NCI-H2107 treated with DMSO at 0.1 percent for 48 hours (cell line): Measurements from ENCODE around the gene KY.
"Not testable (repeated sequence)": the region's sequence is repeated elsewhere in the genome, so short reads cannot be mapped to it uniquely, and the experiment has no call there.

Experiments
- DNase-seq: peaks from one replicate; lab custom pipeline; 2025; ENCODE audit not compliant: unreplicated experiment; lab: John Stamatoyannopoulos, UW

Gene KY

DNA sequence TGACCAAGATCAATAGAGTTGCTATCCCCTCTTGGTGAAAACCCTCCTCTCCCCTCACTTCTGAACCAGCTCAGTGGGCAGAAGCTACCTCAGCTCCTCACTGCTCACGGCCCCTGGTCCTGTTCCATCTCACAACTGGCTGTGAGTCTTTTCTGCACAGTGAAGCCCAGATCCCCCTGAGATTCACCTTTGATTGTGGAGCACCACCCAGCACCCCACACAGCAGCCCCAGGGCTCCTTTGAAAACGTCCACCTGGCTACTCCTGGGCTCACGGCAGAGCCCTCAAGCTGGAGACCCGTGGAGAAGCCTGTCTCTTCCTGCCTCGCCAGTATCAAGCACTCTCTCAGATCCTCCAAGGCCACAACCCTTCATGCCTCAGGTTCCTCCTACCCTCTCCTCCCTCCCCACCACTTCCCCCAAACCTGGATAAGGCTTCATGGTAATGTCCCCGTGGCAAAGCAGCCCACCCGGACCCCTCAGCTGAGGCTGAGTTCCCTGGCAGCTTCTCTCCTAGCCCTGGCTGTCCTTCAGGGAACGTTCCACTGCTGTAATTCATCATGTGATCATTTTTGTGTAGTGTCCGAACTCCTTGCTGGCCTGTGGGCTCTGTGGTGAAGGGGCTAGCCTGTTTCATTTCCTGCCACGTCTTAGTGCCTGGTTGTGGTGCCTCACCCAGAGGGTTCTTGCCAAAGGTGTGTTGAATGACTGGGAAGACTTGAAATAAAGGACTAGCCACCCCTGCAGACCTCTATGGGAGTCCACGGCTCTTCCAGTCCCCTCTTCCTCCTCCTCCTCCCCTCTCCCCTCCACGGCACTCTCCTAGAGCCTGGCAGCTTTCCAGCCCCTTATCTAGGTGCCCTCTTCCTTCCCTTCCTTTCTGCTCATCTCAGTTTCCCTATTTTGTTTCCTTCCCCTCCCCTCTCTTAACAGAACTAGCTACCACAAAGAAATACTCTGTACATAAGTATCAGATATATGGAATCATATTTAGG lies 44.5 kb downstream of the KY start:
- DNase-seq = no peak

DNA sequence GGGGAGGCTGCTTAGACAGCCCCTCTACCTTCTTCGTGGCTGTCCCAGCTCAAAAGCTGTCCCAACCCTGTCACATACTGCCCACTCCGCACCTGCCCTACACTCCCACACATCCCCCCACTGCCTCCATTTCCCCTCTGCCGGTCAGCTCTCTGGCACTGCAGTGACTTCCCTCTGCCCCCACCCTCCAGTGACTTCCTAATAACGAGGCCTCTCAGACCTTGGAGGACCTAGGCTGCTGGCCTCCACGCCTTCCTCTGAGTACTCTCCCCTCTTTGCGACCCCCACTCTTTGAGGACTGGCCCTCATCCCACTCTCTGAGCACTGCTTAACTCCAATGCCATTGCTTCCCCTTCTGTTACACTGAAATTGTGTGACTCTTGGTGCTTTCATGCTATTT lies 45.3 kb downstream of the KY start:
- DNase-seq = no peak

DNA sequence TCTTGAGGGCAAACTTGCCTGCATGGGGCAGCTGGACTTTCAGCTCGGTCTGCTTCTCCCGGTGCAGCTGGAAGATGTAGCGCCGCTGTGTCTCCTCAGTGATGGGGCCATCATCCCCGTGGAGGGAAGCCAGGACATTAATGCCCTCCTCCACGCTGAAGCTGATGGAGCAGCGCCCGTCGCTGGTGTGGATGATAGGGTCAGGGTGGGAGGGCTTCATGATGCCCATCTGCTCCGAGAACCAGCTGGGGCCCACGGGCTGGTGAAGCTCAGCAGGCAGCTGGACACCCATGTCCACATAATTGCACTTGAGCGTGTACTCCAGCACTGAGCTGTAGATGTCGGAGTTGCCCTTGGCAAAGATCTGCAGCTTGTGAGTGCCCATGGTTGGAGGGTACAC lies 46.9 kb downstream of the KY start:
- DNase-seq = no peak

DNA sequence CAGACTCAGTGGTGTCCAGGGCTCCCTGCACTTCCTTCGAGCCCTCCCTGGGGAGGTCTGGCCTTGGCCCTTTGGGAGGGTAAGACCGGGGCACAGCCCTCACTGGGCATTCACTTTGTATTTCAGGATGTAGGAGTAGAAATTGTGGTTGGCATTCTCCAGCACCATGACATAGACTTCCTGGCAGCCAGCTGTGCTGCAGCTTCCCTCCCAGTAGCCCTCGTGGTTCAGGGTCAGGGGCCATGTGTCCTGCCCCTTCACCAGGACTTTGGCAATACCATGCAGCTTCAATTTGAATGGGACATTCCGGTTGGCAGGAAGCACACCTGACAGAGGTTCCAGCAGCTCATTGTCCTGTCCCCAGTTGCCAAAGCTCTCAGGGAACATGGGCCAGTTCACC lies 47.3 kb downstream of the KY start:
- DNase-seq = no peak

DNA sequence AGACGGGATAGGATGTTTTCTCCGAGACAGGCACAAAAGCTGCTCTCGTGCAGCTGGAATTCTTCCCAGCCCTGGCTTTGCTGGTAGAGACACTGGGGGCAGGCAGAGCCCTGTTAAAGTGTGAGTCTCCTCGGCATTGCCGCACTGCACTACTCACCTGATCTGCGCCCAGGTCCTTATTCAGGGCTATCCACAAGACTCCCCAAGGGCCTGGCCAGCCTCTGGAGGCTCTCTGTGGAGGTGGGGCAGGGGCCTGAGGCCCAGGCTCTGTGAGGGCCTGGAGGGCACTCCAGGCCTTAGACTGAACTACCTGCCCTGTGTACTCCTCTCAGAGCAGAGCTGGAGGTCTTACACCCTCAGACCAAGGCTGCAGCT lies 48.4 kb downstream of the KY start:
- DNase-seq = no peak

DNA sequence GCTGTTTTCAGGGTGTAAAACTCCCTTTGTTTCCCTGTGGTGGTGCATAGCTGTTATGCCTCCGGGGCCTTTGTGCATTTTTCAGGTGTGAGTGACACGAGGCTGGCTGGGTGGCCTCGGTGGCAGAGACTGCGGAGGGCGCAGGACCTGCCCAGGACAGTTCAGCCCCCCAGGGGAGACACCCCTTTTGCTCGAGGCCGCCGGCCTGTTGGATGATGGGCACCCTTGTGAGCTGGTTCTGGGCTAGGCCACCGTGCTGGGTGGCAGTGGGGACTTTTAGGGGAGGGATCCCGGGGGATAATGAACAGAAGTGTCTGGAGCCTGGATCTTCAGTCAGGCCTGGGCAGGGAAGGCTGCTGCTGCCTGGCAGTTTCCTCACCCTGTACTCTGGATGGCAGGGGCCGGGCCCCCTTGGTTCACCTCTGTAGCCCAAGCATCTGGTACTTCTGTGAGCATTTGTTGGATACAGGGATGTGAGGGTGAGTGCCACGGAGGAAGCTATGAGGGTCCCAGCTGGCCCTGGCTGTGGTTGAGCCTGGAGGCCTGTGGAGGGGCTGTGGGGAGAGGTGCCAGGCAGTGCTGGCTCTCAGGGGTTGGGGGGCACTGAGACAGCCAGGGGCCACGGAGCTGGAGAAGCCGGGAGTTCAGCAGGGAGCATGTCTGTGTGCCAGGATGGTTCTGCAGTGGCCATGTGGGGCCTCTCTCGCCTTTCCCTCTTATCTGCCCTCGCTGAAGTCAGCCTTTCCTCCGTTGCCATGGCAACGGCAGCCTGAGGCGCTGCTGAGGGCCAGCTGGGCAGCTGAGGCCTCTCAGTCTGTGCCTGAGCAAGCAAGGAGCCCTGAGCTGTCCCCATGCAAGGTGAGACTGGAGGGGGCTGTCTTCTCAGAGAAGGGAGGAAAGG lies 49.0 kb downstream of the KY start:
- no peak for DNase-seq

DNA sequence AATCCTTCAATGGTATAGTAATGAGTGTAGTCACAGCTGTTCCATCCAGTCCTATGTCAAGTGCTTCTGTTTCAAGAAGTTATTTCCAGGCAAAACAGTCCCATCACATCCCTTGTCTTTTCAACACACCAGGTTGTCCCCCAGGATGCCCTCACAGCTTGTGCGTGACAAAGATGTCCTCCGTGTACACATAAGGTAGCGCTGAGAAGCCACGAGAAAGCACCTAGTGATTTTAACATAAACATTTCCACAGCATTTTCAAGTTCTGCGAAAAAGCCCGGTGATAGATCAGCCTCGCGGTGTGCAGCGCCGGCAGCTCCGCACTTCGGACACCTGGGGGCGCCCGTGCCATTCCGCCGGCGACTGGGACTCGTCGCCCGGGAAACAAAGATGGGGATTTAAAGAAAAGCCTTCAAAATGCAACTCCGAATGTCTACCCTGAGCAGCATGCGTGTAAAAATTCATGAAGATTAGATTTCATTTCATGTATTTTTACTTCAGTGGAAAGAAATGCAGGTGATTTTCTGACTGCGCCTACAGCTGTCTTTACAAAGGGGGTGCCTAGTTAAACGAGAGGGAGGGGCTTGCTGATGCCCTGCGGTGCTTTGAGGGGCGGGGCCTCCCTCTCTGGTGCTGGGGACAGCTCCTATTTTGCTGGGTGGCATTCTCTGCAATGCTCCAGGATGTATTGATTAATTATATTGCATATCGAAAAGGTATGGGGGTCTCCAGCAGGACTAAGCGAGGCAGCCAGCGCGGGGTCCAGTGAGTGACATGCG lies 49.9 kb downstream of the KY start:
- peak; percentile 35 for DNase-seq

DNA sequence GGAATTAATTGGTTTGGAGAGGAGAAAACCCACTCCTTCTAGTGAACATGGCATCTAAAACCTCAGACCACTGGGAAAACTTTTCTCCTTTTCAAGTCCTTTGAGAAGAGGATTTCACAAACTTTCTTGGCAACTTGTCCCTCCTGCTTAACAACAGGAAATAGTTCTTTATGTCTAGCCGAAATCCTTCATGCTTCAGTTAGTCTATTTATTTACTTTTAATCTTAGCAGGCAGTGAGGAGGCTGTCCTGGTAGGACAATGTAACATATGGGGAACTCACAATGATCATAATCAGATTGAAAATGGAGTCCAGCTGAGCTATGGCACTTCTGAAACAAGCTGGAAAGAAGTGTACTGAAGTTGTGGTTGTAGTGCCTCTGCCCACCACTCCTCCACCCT lies 50.6 kb downstream of the KY start:
- DNase-seq = no peak

DNA sequence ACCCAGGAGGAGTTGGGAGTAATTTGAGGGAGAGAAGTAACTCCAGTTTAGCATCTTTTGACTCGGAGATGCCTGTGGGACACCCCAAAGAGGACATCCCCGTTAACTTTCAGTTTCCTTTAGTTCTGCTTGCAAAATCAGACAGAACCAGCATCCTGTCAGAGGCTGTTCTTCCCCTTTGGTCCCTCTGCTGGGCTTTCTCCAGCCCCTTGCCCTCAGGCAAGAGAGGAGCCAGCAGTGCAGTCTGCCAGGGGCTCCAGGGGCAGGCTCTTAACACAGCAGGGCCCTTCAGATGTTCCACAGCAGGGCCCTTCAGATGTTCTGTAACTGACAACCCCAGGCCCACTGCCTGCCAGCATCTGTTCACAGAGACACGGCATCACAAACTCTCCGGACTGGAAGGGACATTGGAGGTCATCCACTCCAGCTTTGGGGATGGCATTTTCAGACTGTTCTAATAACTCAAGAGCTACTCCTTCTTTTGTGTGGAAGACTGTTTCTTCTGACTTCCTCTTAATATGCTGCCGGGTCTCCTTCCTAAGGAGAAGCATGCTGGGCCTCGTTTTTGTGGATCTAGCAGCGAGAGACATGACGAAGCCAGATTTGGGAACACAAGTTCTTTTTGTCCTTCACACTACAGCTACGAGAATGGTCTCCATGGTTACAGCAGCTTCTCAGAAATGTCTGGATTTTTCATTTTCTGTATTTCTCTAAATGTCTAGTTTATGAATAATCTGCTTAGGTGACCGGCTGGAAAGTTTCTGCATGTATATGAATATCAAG lies 51.9 kb downstream of the KY start:
- no peak for DNase-seq

DNA sequence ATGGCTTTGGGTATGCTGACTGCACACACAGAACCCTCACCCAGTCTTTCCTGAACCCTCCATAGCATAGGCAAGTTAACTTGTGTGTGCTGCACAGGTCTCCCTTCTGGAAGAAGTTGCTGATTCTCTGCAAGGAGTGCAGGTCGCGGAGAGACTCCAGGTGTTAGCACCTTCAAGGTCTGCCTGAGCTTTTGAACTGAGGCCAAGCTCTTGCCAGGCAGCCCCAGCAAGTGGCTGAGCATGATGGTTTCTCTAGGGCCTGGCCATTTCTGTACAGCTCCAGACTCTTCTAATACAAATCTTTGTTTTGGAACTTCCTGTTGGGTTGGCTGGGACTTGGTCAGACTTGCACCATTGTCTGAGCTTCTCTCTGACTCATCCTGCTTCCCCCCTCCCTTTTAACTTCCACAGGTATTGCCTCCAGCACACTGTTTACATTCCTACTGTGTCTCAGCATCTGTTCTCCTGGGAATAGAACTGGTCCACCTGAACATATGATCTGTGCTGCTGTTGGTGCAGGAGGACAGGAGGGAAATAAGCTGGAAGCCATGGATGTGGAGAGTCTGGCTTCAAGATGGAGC lies 53.3 kb downstream of the KY start:
- peak; percentile 7 for DNase-seq

DNA sequence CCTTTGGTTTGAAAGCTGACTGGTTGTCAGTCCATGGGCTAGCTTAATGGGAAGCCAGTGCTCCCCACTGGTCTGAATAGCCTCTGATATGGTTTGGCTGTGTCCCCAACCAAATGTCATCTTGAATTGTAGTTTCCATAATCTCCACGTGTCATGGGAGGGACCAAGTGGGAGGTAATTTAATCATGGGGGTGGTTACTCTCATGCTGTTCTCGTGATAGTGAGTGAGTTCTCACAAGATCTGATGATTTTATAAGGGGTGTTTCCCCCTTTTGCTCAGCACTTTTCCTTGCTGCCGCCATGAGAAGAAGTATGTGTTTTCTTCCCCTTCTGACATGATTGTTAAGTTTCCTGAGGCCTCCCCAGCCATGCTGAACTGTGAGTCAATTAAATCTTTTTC lies 55.8 kb downstream of the KY start:
- DNase-seq = not testable (repeated sequence)

DNA sequence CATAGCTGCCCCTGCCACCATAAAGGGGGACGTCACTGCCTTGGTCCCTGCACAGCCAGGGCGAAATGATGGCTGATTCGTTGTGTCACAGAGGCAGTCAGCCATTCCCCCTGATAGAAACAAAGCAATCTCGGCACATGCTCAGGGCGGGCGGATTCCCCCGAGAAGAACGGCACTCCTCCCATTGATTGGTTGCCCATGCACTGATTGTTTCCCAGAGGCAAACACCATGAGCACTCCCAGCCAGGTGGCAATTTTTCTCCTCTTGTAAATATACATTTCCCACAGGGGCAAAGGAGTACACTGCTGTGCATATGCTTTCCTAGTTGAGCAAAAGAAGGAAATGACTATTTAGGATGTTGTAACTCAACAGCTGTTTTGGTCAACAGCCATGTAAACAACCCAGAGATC lies 56.5 kb downstream of the KY start:
- peak; percentile 9 for DNase-seq

DNA sequence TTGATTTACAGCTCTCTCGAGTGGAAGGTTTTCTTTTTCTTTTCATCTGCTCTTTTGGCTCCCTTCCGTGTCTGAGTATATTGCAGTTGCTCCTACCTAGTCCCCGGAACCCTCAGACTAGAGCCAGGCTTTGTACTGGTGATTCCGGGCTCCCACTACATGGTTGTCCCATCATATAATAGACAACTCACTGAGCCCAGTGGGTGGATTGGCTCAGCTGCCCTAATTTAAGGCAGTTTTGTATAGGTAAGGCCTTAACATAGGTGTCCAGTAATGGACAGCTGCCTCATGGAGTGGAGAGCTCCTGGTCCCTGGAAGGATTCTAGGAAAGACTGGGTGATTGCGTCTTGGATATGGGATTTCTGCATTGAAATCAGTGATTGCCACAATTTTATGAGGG lies 58.0 kb downstream of the KY start:
- no peak for DNase-seq

DNA sequence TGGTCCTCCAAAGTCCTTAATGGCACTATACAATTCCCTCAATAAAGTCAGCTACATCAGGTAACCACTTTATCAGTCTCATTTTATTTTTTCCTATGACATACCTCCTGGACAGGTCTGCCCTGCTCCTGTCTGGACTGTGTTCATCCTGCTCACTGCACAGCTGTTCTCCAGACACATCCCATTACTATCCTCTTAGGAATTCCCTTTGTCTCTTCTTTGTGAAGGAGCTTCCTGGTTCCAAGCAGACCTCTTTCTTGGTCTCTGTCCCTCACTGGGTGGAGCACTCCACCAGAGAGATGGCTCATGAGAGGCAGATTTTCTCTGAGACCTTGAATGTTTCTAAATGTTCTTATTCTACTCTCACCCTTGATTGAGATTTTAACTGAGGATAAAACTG lies 60.1 kb downstream of the KY start:
- DNase-seq = no peak

DNA sequence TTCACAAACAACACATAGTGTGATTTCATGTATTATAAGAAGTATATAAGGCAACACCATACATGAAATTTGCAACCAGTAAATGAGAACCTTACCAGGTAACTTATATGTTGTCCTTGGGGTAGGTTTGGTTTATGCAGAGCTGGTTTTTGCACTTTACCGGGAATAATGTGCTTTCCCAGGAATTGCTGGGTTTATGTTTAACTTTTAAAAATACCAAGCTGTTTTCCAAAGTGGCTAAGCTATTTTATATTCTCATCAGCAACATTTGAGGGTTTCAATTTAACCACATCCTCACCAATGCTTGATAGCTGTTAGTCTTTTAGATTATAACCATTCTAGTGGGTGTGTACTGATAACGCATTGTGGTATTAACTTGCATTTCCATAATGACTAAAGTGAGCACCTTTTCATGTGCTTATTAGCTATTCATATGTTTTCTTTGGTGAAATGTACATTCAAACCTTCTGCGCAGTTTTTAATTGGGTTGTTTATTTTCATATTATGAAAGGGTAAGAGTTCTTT lies 71.6 kb downstream of the KY start:
- no peak for DNase-seq

DNA sequence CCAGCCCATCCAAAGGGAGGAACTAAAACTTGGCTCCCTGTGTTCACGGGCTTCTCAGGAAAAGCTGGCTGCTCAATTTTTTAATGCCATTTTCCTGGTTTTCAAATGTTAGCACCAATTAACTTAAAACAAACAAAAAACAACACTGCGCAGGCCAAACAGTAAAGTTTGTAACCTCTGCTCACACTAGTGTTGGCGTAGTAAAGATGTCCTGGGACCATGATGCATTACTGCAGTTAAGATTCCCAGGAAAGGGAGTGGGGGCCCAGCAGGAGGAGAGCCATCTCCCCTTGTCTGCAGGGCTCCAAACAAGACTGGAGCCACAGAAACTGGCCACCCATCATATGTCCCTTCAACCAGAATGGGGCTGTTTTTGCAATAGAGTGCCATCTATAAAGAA lies 74.0 kb downstream of the KY start:
- DNase-seq = no peak

DNA sequence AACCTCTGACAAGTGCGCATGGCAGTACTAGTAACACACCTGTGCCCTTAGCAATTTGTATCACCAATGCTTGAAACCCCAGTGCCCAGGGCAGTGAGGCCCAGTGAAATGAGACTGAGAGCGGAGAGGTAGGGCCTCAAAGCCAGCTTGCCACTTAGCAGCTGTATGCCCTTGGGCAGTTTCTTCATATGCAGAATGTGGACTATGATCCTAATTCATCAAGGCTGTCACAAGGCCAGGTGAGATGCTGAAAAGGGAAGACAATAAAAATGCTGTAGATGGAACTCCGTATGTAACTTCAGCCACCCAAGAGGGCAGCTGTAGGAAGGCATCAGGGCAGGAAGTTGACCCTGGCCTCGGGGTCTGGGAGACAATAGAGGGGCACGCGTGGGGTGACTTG lies 74.4 kb downstream of the KY start:
- no peak for DNase-seq

DNA sequence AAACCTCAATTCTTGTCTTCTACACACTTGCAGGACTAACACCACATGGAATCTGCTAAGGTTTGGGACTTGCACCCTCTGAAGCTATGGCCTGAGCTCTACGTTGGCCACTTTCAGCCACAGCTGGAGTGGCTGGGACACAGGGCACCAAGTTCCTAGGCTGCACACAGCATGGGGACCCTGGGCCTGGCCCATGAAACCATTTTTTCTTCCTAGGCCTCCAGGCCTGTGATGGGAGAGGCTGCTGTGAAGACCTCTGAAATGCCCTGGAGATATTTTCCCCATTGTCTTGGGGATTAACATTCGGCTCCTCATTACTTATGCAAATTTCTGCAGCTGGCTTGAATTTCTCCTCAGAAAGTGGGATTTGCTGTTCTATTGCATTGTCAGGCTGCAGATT lies 80.9 kb downstream of the KY start:
- not testable (repeated sequence) for DNase-seq

DNA sequence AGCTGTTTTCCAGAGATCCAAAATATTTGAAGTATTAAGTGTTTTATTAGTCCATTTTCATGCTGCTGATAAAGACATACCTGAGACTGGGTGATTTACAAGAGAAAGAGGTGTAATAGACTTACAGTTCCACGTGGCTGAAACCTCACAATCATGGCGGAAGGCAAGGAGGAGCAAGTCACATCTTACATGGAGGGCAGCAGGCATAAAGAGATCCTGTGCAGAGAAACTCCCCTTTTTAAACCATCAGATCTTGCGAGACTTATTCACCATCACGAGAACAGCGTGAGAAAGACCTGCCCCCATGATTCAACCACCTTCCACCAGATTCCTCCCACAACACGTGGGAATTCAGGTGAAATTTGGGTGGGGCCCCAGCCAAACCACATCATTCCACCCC lies 82.0 kb downstream of the KY start:
- no peak for DNase-seq

DNA sequence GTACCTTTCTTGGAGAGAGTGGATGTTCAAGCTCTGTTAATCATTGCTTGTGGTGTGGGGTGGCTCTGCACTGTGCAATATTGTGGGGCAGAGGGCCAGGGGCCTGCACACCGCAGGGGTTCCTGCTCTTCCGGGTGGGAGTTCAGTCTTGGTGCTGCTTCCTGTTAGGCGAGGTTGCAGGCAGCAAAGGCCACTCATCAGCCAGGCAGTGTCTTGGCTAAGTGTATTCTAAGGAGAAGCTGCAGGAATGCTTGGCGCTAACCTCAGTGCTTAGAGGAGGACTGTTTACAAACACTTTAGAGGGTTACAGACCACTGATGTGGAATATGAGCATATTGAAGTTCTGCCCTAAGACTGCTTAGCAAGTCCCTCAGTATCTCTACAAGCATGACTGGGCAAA lies 83.2 kb downstream of the KY start:
- DNase-seq = no peak
